ENCODE data around the gene MAP1B. TPM values are rescaled to one million over a fixed set of nuclear protein-coding genes. Genes with fewer than 3 reads are reported as not detected.

MAP1B gene
- total RNA-seq, 1 experiment from 2014 or later: 8.9 TPM

- no peak for TF ChIP-seq SRF (IDR thresholded peaks at IDR 0.05; ENCODE audit: low read depth)
- TF ChIP-seq ZBTB33 (IDR thresholded peaks at IDR 0.05; ENCODE audit: extremely low read depth, insufficient replicate concordance, low read length): no peak
These were observed 99.7 kb downstream of the MAP1B start (continued) for GRCh38 chr5:72206994-72207393.

- ATAC-seq: no peak
- peaks cover 10 to 29% of the 10 kb centered on the region in 2 experiments for H3K4me1 ChIP-seq (ENCODE audit: control insufficient read depth in 1 of 2, insufficient read depth in 2 of 2, low read length in 2 of 2)
- ChIA-PET POLR2A (no interaction called here), RAD21 (ENCODE audit: low non-redundant PET in 1 of 2, low total read pairs in 2 of 2, uncharacterized antibody in 2 of 2, unreplicated experiment in 2 of 2) (no interaction called here), CTCF (no interaction called here)
- no peak overlapping the region for H3K27ac ChIP-seq (ENCODE audit: low read depth, low read length)
- BruUV-seq (replicated peaks): no TSS peak
- H3K9ac ChIP-seq (ENCODE audit: low read length): no peak overlapping the region
- no peak overlapping the region for H3K4me2 ChIP-seq (ENCODE audit: low read length)
- H4K20me1 ChIP-seq (ENCODE audit: insufficient read depth): no peaks in the 10 kb centered on the region
- no peaks in the 10 kb centered on the region for H3K9me3 ChIP-seq (ENCODE audit: control insufficient read depth in 1 of 2, insufficient read depth in 1 of 2, low read depth in 1 of 2, low read length in 2 of 2)
- no peak overlapping the region for H2AFZ ChIP-seq (ENCODE audit: low read depth, low read length, poor library complexity, severe bottlenecking)
- no peaks in the 10 kb centered on the region for H3K27me3 ChIP-seq (ENCODE audit: insufficient read depth, low read length)
- no peak for DNase-seq (ENCODE audit: low read depth, low spot score)
- no peaks in the 10 kb centered on the region for H3K9me2 ChIP-seq (ENCODE audit: insufficient read depth)
- H3K36me3 ChIP-seq (ENCODE audit: control insufficient read depth in 1 of 2, insufficient read depth in 2 of 2, low read length in 2 of 2): no peaks in the 10 kb centered on the region
- H3K79me2 ChIP-seq (ENCODE audit: insufficient read depth, low read length): no peaks in the 10 kb centered on the region
- no peak overlapping the region for H3K4me3 ChIP-seq (replicated peaks in 1 of 2; ENCODE audit: low read depth in 1 of 2, low read length in 2 of 2)
- intact Hi-C loops (cut with micrococcal nuclease): no loop called here
- TF ChIP-seq, protein P1, sequence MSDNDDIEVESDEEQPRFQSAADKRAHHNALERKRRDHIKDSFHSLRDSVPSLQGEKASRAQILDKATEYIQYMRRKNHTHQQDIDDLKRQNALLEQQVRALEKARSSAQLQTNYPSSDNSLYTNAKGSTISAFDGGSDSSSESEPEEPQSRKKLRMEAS (IDR thresholded peaks at IDR 0.05): no peak
- TF ChIP-seq ELF1 (IDR thresholded peaks at IDR 0.05; ENCODE audit: borderline replicate concordance, low read depth) (no peak), RAD21 (IDR thresholded peaks at IDR 0.05; ENCODE audit: low read depth) (no peak), CEBPB (IDR thresholded peaks at IDR 0.05; ENCODE audit: low read depth) (no peak), FOSL1 (IDR thresholded peaks at IDR 0.05; ENCODE audit: low read depth) (no peak), ATF3 (IDR thresholded peaks at IDR 0.05) (no peak), ZFX (IDR thresholded peaks at IDR 0.05) (no peak), POLR2A (IDR thresholded peaks at IDR 0.05; ENCODE audit: borderline replicate concordance, extremely low read depth, insufficient read depth, insufficient read length) (no peak), CTCF (IDR thresholded peaks at IDR 0.05 in 2 of 3, conservative IDR thresholded peaks at IDR 0.05 in 1 of 3; ENCODE audit: borderline replicate concordance in 1 of 3, insufficient read depth in 1 of 3, low read depth in 2 of 3, low read length in 2 of 3) (no peak), SIN3A (IDR thresholded peaks at IDR 0.05; ENCODE audit: low read depth) (no peak), CBX3 (IDR thresholded peaks at IDR 0.05; ENCODE audit: low read depth) (no peak), YY1 (IDR thresholded peaks at IDR 0.05; ENCODE audit: extremely low read depth, insufficient replicate concordance, low read depth, low read length) (no peak), SRF (IDR thresholded peaks at IDR 0.05; ENCODE audit: low read depth) (no peak), EZH2 (IDR thresholded peaks at IDR 0.05) (no peak), ZBTB33 (IDR thresholded peaks at IDR 0.05; ENCODE audit: extremely low read depth, insufficient replicate concordance, low read length) (no peak), ZNF274 (IDR thresholded peaks at IDR 0.05; ENCODE audit: low read depth, low read length) (no peak)
These were observed 101.2 kb downstream of the MAP1B start for GRCh38 chr5:72208324-72208926.
